ENCODE measurements around the gene RGS7.

GRCh38 chr1:241081473-241081872, 275.5 kb downstream of the RGS7 start:
- TF ChIP-seq, protein P1, sequence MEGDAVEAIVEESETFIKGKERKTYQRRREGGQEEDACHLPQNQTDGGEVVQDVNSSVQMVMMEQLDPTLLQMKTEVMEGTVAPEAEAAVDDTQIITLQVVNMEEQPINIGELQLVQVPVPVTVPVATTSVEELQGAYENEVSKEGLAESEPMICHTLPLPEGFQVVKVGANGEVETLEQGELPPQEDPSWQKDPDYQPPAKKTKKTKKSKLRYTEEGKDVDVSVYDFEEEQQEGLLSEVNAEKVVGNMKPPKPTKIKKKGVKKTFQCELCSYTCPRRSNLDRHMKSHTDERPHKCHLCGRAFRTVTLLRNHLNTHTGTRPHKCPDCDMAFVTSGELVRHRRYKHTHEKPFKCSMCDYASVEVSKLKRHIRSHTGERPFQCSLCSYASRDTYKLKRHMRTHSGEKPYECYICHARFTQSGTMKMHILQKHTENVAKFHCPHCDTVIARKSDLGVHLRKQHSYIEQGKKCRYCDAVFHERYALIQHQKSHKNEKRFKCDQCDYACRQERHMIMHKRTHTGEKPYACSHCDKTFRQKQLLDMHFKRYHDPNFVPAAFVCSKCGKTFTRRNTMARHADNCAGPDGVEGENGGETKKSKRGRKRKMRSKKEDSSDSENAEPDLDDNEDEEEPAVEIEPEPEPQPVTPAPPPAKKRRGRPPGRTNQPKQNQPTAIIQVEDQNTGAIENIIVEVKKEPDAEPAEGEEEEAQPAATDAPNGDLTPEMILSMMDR (IDR thresholded peaks at IDR 0.05 in 8 of 11, conservative IDR thresholded peaks at IDR 0.05 in 3 of 11) = no peak
- no peak for TF ChIP-seq POLR2AphosphoS5 (IDR thresholded peaks at IDR 0.05)
- no peak for TF ChIP-seq POLR2A (IDR thresholded peaks at IDR 0.05)
